Transverse colon (tissue), 4 donors: ENCODE data around the gene KCNQ4. TPM values are rescaled to one million over a fixed set of nuclear protein-coding genes. Genes with fewer than 3 reads are reported as not detected.

Experiments
- DNase-seq: peaks from one replicate; pipeline ENCODE4 v3.0.0-alpha.2; 2019
- H3K27ac ChIP-seq, 4 donors: fragments of 200-600 bp; sonication (generic); 2 replicates each; pipeline ENCODE4 v1.5.1; 2016 to 2018; ENCODE audit warnings: inconsistent platforms in 4 of 4
- H3K27me3 ChIP-seq: fragments of 200-600 bp; sonication (generic); 2 replicates; pipeline ENCODE4 v1.5.1; 2017; ENCODE audit warnings: inconsistent platforms
- H3K36me3 ChIP-seq, 4 donors: fragments of 200-600 bp; sonication (generic); 2 replicates each; pipeline ENCODE4 v1.5.1; 2017 to 2019; ENCODE audit warnings: inconsistent platforms in 4 of 4
- H3K4me1 ChIP-seq, 4 donors: fragments of 200-600 bp; sonication (generic); 2 replicates each; pipeline ENCODE4 v1.5.1; 2017 to 2020; ENCODE audit warnings: inconsistent platforms in 4 of 4
- H3K4me3 ChIP-seq, 4 donors: fragments of 200-600 bp; sonication (generic); 1 replicate in 1 of 4; 2 replicates in 3 of 4; pipeline versions ENCODE4 v1.5.1 to v1.6.1; 2017 to 2019; ENCODE audit warnings: inconsistent platforms in 4 of 4
- H3K9me3 ChIP-seq, 2 donors: fragments of 200-600 bp; sonication (generic); 2 replicates each; pipeline ENCODE4 v1.5.1; 2017 to 2019; ENCODE audit warnings: inconsistent platforms in 2 of 2
- CTCF ChIP-seq, 5 experiments: fragments of 200-600 bp in 3 of 5; fragments of 450-650 bp in 2 of 5; sonication (generic) in 3 of 5; IDR thresholded peaks; 1 replicate in 2 of 5; 2 replicates in 3 of 5; pipeline ENCODE4 v1.5.1; 2016 to 2017; ENCODE audit warnings: antibody characterized with exemption in 5 of 5, inconsistent platforms in 3 of 5, mild to moderate bottlenecking in 2 of 5, moderate library complexity in 1 of 5
- EP300 ChIP-seq: sonication (generic); formaldehyde crosslinking; IDR thresholded peaks from one replicate; pipeline ENCODE4 v1.6.1; 2017; ENCODE audit warnings: antibody characterized with exemption, low read depth
- POLR2A ChIP-seq: fragments of 450-650 bp; IDR thresholded peaks from one replicate; pipeline ENCODE4 v1.6.1; 2016; ENCODE audit warnings: antibody characterized with exemption, mild to moderate bottlenecking, moderate library complexity
- POLR2AphosphoS5 ChIP-seq, 3 donors: sonication (generic); formaldehyde crosslinking; IDR thresholded peaks; one replicate each; pipeline ENCODE4 v1.6.1; 2016; ENCODE audit warnings: antibody characterized with exemption in 3 of 3
- WGBS, 2 donors: methylation state at CpG; one replicate each; pipeline ENCODE4 v1.1.5; 2018; ENCODE audit warnings: low coverage in 1 of 2; 5-methylcytosine and 5-hydroxymethylcytosine counted together
- in situ Hi-C, 4 donors: fragments of 200-750 bp; cut with MboI; loops; one replicate each; pipeline versions ENCODE4 v1.15.0 to v1.15.1; 2017; ENCODE audit warnings: low sequenced_read_pairs in 3 of 4, low pct_ligation_motif_present in 1 of 4, low pct_unique_long_range_greater_than_20kb in 1 of 4
- intact Hi-C: fragments of 100-400 bp; cut with DNase I; formaldehyde crosslinking; loops from one replicate; pipeline ENCODE4 v1.15.1; 2023; ENCODE audit warnings: low total_unique reads
- total RNA-seq, 4 donors: library from RNA; depleted of rRNA; stranded (reverse); fragments of >200 nt; gene quantifications; one replicate each; pipeline ENCODE4 v1.1.0, GENCODE V29; 2016

KCNQ4 gene
- total RNA-seq, 4 donors from 2014 or later = 3.1 to 33.7 (median 3.6) TPM

DNA sequence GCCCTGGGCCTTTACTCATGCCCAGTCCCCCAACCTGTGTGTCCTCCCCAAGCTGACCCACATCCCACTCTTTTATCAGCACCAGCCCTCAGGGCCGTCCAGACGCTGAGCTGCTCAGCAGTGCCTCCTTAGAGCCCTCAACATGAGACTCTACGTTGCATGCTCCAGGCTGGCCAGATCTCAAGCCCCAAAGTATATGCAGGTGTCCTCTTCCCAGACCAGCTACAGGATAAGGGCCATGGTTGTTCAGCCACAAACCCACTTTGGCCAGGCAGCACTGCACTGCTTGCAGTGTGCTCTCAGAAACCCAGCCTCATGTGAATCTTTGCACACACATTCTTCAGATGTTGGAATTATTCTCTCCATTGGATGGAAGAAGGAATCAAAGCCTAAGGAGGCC, 72.5 kb downstream of the KCNQ4 start:
- WGBS, 2 donors = 91 to 96% methylated on average over 3 of the region's 3 CpGs
- Histone ChIP-seq H3K9me3 (no peaks in the 10 kb centered on the region), H3K27ac (no peak overlapping the region)

GRCh38 chr1:40856656-40857302, 73.2 kb downstream of the KCNQ4 start:
- 93 to 96% methylated on average over 7 to 9 of the region's 9 CpGs for WGBS, 2 donors
- Histone ChIP-seq H3K4me1 (peaks cover 0 to 11% (median 9%) of the 10 kb centered on the region in 4 donors), H3K36me3 (no peaks in the 10 kb centered on the region), H3K9me3 (no peaks in the 10 kb centered on the region), H3K27me3 (peaks cover 4% of the 10 kb centered on the region), H3K27ac (no peak overlapping the region), H3K4me3 (no peak overlapping the region)
- TF ChIP-seq EP300 = no peak
- TF ChIP-seq POLR2A = no peak
- TF ChIP-seq CTCF (IDR thresholded peaks at IDR 0.05) = no peak
- no peak for TF ChIP-seq POLR2AphosphoS5 (IDR thresholded peaks at IDR 0.05)
- in situ Hi-C loops (loop anchor here in 2 of 4 donors (10.0 kb wide), 2 partner anchors 98 to 242 kb away; no protein-coding TSS in a partner anchor), intact Hi-C loops (no loop called here)
- DNase-seq = no peak

More for the DNA sequence above, 72.5 kb downstream of the KCNQ4 start:
- Histone ChIP-seq H3K27me3 (peaks cover 2% of the 10 kb centered on the region), H3K4me1 (peaks cover 0 to 8% (median 6%) of the 10 kb centered on the region in 4 donors), H3K4me3 (no peak overlapping the region), H3K36me3 (no peaks in the 10 kb centered on the region)
- intact Hi-C loops = no loop called here
- DNase-seq = no peak
- in situ Hi-C loops = loop anchor here in 2 of 4 donors (10.0 kb wide), 2 partner anchors 99 to 241 kb away; no protein-coding TSS in a partner anchor
- no peak for TF ChIP-seq EP300
- TF ChIP-seq POLR2A = no peak
- no peak for TF ChIP-seq POLR2AphosphoS5 (IDR thresholded peaks at IDR 0.05)
- TF ChIP-seq CTCF (IDR thresholded peaks at IDR 0.05) = no peak

DNA sequence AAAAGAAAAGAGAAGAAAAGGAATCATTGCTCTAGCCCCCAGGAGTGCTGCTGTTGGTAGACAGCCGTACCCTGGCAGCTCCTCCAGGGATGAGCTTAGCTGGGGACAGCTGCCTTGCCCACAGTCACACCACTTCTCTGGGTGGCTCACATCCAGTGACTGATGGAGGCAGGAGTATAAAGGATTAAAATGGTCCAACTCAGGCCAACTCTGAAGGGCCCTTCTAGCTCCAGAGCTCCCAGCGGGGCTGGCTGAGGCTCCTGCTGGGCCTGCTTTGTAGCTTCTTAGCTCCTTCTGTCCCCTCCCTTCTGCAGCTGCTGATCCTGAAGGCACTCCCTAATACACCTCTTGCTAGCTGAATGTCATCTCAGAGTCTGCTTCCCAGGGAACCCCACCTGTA, 74.2 kb downstream of the KCNQ4 start:
- H3K27me3 ChIP-seq = peaks cover 4% of the 10 kb centered on the region
- no peak for DNase-seq
- peaks cover 2 to 15% (median 11%) of the 10 kb centered on the region in 4 donors for H3K4me1 ChIP-seq
- no peak for TF ChIP-seq EP300
- no peak for TF ChIP-seq POLR2AphosphoS5 (IDR thresholded peaks at IDR 0.05)
- no peak for TF ChIP-seq CTCF (IDR thresholded peaks at IDR 0.05)
- TF ChIP-seq POLR2A = no peak
- no peak overlapping the region for H3K27ac ChIP-seq
- WGBS, 2 donors = 86% methylated on average over 2 of the region's 2 CpGs; no CpG with 5 or more reads in 1 of the 2 donors
- in situ Hi-C loops (loop anchor here in 2 of 4 donors (10.0 kb wide), 2 partner anchors 97 to 243 kb away; no protein-coding TSS in a partner anchor), intact Hi-C loops (loop anchor here (2.0 kb wide), 1 partner anchor 55 kb away; no protein-coding TSS in a partner anchor)
- no peaks in the 10 kb centered on the region for H3K9me3 ChIP-seq
- no peaks in the 10 kb centered on the region for H3K36me3 ChIP-seq
- no peak overlapping the region for H3K4me3 ChIP-seq

GRCh38 chr1:40858856-40859416, 75.3 kb downstream of the KCNQ4 start:
- DNase-seq = no peak
- Histone ChIP-seq H3K4me3 (no peak overlapping the region), H3K9me3 (no peaks in the 10 kb centered on the region), H3K4me1 (peaks cover 4 to 19% (median 17%) of the 10 kb centered on the region in 4 donors), H3K27me3 (peaks cover 4% of the 10 kb centered on the region), H3K36me3 (no peaks in the 10 kb centered on the region), H3K27ac (no peak overlapping the region)
- in situ Hi-C loops (loop anchor here in 2 of 4 donors (10.0 kb wide), 2 partner anchors 96 to 244 kb away; no protein-coding TSS in a partner anchor), intact Hi-C loops (loop anchor here (2.0 kb wide), 1 partner anchor 56 kb away; no protein-coding TSS in a partner anchor)
- WGBS, 2 donors = 84% methylated on average over 4 of the region's 4 CpGs; no CpG with 5 or more reads in 1 of the 2 donors
- TF ChIP-seq POLR2A (no peak), CTCF (IDR thresholded peaks at IDR 0.05) (no peak), POLR2AphosphoS5 (IDR thresholded peaks at IDR 0.05) (no peak), EP300 (no peak)
